Caco-2 (cell line): ENCODE measurements around the gene GMIP. TPM values are rescaled to one million over a fixed set of nuclear protein-coding genes. Genes with fewer than 3 reads are reported as not detected.

Source experiments
- BruUV-seq: library from RNA; stranded (reverse); fragments of 400-500 nt; replicated peaks from 2 replicates; lab custom pipeline; 2021; lab: Mats Ljungman, UMichigan
- CTCF ChIA-PET: fragments of 300-600 bp; sonication (Branson Sonifier 250); formaldehyde crosslinking; loops from one replicate; lab custom pipeline; 2022; ENCODE audit warnings: antibody characterized with exemption; lab: Charles Lee
- POLR2A ChIA-PET: fragments of 300-600 bp; sonication (Branson Sonifier 250); formaldehyde crosslinking; loops from one replicate; lab custom pipeline; 2022; ENCODE audit warnings: antibody characterized with exemption; lab: Charles Lee
- DNase-seq, 2 experiments: peaks; one replicate each; pipeline versions ENCODE4 v3.0.0 to v3.0.0-alpha.2; 2020 to 2022
- H3K27me3 ChIP-seq: replicated peaks from 2 replicates; pipeline ENCODE4 v1.6.0; 2011; ENCODE audit warnings: low read length; ENCODE audit not compliant: control insufficient read depth, insufficient read depth
- H3K36me3 ChIP-seq: 2 replicates; pipeline ENCODE4 v1.5.1; 2011; ENCODE audit warnings: low read length; ENCODE audit not compliant: control insufficient read depth, insufficient read depth
- H3K4me1 ChIP-seq: fragments of 250-450 bp; sonication (Bioruptor Pico); 2 replicates; pipeline ENCODE4 v1.5.1; 2020; ENCODE audit warnings: mild to moderate bottlenecking
- H3K4me3 ChIP-seq: 2 replicates; pipeline ENCODE4 v1.5.1; 2011; ENCODE audit warnings: low read depth, mild to moderate bottlenecking, control low read depth, low read length
- H3K9me3 ChIP-seq: fragments of 250-450 bp; sonication (Bioruptor Pico); 2 replicates; pipeline ENCODE4 v1.5.1; 2020; ENCODE audit warnings: mild to moderate bottlenecking, moderate library complexity
- H3K27ac Mint-ChIP-seq: one replicate; pipeline ENCODE4 v1.8.0; 2022; ENCODE audit warnings: mixed read lengths; ENCODE audit not compliant: unreplicated experiment
- H3K27me3 Mint-ChIP-seq: one replicate; pipeline ENCODE4 v1.8.0; 2022; ENCODE audit warnings: mixed read lengths; ENCODE audit not compliant: insufficient read depth, unreplicated experiment
- H3K36me3 Mint-ChIP-seq: one replicate; pipeline ENCODE4 v1.8.0; 2022; ENCODE audit warnings: mild to moderate bottlenecking, mixed read lengths; ENCODE audit not compliant: insufficient read depth, unreplicated experiment
- H3K4me1 Mint-ChIP-seq: one replicate; pipeline ENCODE4 v1.8.0; 2022; ENCODE audit warnings: low read depth, mixed read lengths; ENCODE audit not compliant: unreplicated experiment
- H3K4me3 Mint-ChIP-seq: one replicate; pipeline ENCODE4 v1.8.0; 2022; ENCODE audit warnings: mild to moderate bottlenecking, moderate library complexity, mixed read lengths; ENCODE audit not compliant: unreplicated experiment
- H3K9me3 Mint-ChIP-seq: one replicate; pipeline ENCODE4 v1.8.0; 2022; ENCODE audit warnings: mixed read lengths; ENCODE audit not compliant: unreplicated experiment
- intact Hi-C: fragments of 100-400 bp; cut with micrococcal nuclease; formaldehyde crosslinking; loops from one replicate; pipeline ENCODE4 v1.10.0; 2022; ENCODE audit not compliant: unreplicated experiment
- total RNA-seq: library from RNA; stranded (reverse); gene quantifications from 2 replicates; pipeline ENCODE4 v1.2.3, GENCODE V29; 2022
- TF ChIP-seq, protein P1 (sequence below), 2 experiments: fragments of 200-600 bp in 1 of 2; IDR thresholded peaks; 1 replicate in 1 of 2; 2 replicates in 1 of 2; pipeline versions ENCODE4 v1.5.1 to v1.8.0; 2011 to 2022; ENCODE audit warnings: antibody characterized with exemption in 1 of 2, control low read depth in 1 of 2, inconsistent platforms in 1 of 2, low read depth in 1 of 2, low read length in 1 of 2, mild to moderate bottlenecking in 1 of 2, moderate library complexity in 1 of 2; ENCODE audit not compliant: insufficient read depth in 1 of 2, severe bottlenecking in 1 of 2, unreplicated experiment in 1 of 2

GMIP gene
- total RNA-seq, 1 experiment from 2014 or later, result 8.6 TPM

DNA sequence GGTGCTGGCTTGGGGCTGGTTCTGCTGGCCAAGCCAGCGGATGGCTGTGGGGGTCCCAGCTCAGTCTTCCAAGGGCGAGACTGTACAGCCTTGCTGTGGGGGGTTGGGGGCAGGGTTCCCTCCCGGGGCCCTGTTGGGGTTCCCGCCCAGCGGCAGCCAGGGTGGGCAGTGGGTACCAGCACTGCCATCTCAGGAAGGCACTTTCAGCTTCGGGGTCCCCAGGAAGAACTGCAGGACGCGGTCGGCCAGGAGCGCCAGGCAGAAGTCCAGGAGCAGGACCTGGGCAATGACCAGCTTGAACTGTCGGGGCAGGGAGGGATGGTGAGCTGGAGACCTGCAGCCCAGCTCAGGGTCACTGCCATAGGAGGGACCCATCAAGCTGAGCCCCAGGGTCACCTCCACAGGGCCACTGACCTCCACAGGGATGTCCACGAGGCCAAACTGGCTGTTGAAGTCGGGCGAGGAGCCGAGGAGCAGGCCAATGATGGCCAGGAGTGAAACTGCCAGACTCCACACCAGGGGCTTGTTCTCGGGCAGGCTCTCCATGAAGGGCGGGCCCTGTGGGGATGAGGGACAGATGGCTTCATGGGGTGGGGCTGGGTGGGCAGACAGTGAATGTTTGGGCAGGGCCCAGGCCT, 1.9 kb upstream of the GMIP start:
- TF ChIP-seq, protein P1, sequence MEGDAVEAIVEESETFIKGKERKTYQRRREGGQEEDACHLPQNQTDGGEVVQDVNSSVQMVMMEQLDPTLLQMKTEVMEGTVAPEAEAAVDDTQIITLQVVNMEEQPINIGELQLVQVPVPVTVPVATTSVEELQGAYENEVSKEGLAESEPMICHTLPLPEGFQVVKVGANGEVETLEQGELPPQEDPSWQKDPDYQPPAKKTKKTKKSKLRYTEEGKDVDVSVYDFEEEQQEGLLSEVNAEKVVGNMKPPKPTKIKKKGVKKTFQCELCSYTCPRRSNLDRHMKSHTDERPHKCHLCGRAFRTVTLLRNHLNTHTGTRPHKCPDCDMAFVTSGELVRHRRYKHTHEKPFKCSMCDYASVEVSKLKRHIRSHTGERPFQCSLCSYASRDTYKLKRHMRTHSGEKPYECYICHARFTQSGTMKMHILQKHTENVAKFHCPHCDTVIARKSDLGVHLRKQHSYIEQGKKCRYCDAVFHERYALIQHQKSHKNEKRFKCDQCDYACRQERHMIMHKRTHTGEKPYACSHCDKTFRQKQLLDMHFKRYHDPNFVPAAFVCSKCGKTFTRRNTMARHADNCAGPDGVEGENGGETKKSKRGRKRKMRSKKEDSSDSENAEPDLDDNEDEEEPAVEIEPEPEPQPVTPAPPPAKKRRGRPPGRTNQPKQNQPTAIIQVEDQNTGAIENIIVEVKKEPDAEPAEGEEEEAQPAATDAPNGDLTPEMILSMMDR (IDR thresholded peaks at IDR 0.05; ENCODE audit: insufficient read depth in 1 of 2, low read depth in 1 of 2, low read length in 1 of 2, severe bottlenecking in 1 of 2, unreplicated experiment in 1 of 2), result no peak
- Histone ChIP-seq H3K9me3 (no peaks in the 10 kb centered on the region), H3K4me1 (0 out of 2 replicates have a peak, but pooled peaks cover 3% of the 10 kb centered on the region), H3K36me3 (no peaks in the 10 kb centered on the region; the same call in 1 of the 2 replicates), H3K4me3 (no peak overlapping the region), H3K27me3 (no peaks in the 10 kb centered on the region)
- no peak for DNase-seq
- no peak overlapping the region for H3K4me3 Mint-ChIP-seq
- intact Hi-C loops, result no loop called here
- no peaks in the 10 kb centered on the region for H3K27me3 Mint-ChIP-seq
- POLR2A ChIA-PET, result no interaction called here
- H3K27ac Mint-ChIP-seq, result no peak overlapping the region
- peaks cover 7% of the 10 kb centered on the region for H3K4me1 Mint-ChIP-seq
- CTCF ChIA-PET, result no interaction called here
- H3K36me3 Mint-ChIP-seq, result peaks cover 41% of the 10 kb centered on the region
- no peaks in the 10 kb centered on the region for H3K9me3 Mint-ChIP-seq
- no TSS peak for BruUV-seq

DNA sequence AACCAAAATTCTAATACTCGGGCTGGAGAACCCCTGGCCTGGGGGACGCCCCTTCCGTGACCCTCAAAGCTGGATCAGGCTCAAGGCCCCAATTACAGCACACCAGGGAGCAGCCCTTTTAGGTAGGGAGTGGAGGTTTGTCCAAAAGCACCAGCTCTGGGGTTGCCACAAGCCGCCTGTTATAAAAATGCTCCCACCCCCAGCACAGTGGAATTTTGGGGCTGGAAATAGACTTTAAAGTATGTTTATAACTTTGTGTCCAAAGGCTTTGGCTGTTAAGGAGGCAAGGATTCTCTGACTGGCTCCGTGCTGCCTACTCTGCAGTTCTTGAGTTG, 564 bp upstream of the GMIP start:
- TF ChIP-seq, protein P1 (IDR thresholded peaks at IDR 0.05; ENCODE audit: insufficient read depth in 1 of 2, low read depth in 1 of 2, low read length in 1 of 2, severe bottlenecking in 1 of 2, unreplicated experiment in 1 of 2), result peak in 1 of 2 experiments; percentile 3
- Histone ChIP-seq H3K36me3 (no peaks in the 10 kb centered on the region; the same call in 1 of the 2 replicates), H3K9me3 (no peaks in the 10 kb centered on the region), H3K4me3 (peak overlapping the region; percentile 52; the same call in 1 of the 2 replicates), H3K4me1 (0 out of 2 replicates have a peak, but pooled peaks cover 3% of the 10 kb centered on the region), H3K27me3 (no peaks in the 10 kb centered on the region)
- POLR2A ChIA-PET, result no interaction called here
- peaks cover 7% of the 10 kb centered on the region for H3K4me1 Mint-ChIP-seq
- H3K4me3 Mint-ChIP-seq, result peak overlapping the region; percentile 87
- no peaks in the 10 kb centered on the region for H3K27me3 Mint-ChIP-seq
- peaks cover 43% of the 10 kb centered on the region for H3K36me3 Mint-ChIP-seq
- BruUV-seq, result no TSS peak
- intact Hi-C loops, result no loop called here
- peak overlapping the region; percentile 95 for H3K27ac Mint-ChIP-seq
- no peak for DNase-seq
- CTCF ChIA-PET, result interaction anchor here (1.0 to 1.5 kb wide), 4 partner anchors 15 to 115 kb away, joined by 3 to 15 read pairs (median 5); partner anchors contain the start of genes LPAR2 and YJEFN3
- H3K9me3 Mint-ChIP-seq, result no peaks in the 10 kb centered on the region

DNA sequence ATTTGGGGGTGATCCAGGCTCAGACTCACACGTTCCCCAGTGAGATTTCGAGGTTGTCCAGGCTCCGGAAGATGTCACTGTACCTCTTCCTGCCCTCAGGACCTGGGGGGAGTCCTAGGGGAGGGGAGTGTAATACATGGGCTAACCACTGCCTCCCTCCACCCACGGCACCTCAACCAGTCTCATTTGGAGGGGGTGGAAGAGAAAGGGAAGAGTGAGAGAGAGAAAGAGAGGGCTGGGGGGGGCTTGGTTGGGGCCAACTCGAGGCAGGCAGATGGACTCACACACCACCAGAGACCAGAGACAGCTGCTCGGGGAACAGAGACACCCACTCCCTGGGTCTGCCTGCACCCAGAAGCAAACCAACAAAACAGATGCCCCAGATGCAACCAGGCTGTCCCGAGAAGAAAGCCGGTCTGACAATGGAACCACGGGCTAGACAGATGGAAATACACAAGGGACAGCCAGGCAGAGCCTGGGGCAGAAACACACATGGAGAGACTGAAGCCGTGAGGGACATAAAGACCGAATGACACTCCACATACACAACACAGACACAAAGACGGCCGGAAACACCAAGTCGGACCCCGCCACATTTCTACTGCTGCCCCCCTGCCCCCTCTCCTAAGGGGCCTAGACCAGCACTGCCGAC, 825 bp downstream of the GMIP start:
- Mint-ChIP-seq H3K9me3 (no peaks in the 10 kb centered on the region), H3K27me3 (no peaks in the 10 kb centered on the region), H3K4me1 (peaks cover 7% of the 10 kb centered on the region), H3K4me3 (peak overlapping the region; percentile 87), H3K27ac (peak overlapping the region; percentile 95), H3K36me3 (peaks cover 36% of the 10 kb centered on the region)
- ChIA-PET POLR2A (no interaction called here), CTCF (no interaction called here)
- H3K27me3 ChIP-seq, result no peaks in the 10 kb centered on the region
- H3K4me1 ChIP-seq, result 0 out of 2 replicates have a peak, but pooled peaks cover 3% of the 10 kb centered on the region
- no peaks in the 10 kb centered on the region; the same call in 1 of the 2 replicates for H3K36me3 ChIP-seq
- no peaks in the 10 kb centered on the region for H3K9me3 ChIP-seq
- DNase-seq, result no peak
- intact Hi-C loops, result loop anchor here (1.0 kb wide), 2 partner anchors 14 to 110 kb away; partner anchors contain the start of gene LPAR2
- no TSS peak for BruUV-seq
- TF ChIP-seq, protein P1 (IDR thresholded peaks at IDR 0.05; ENCODE audit: insufficient read depth in 1 of 2, low read depth in 1 of 2, low read length in 1 of 2, severe bottlenecking in 1 of 2, unreplicated experiment in 1 of 2), result no peak
- H3K4me3 ChIP-seq, result peak overlapping the region; percentile 52
